Raji (cell line): Measurements from ENCODE around the gene GALC.
A peak's percentile ranks its signal among the peaks of the same experiment; 100 is the strongest.

ENCODE experiments used
- POLR2A ChIP-seq: IDR thresholded peaks from 2 replicates; pipeline ENCODE4 v1.6.1; 2011; ENCODE audit warnings: low read depth, low read length, control low read depth; ENCODE audit not compliant: insufficient read depth

Gene GALC

GRCh38 chr14:88012495-88012894 is 19.5 kb upstream of the GALC start:
- TF ChIP-seq POLR2A = no peak

GRCh38 chr14:88010331-88010730 is 17.3 kb upstream of the GALC start:
- no peak for TF ChIP-seq POLR2A

GRCh38 chr14:88009486-88009885 is 16.5 kb upstream of the GALC start:
- no peak for TF ChIP-seq POLR2A

- TF ChIP-seq POLR2A = no peak
Observed at GRCh38 chr14:88008039-88008742, 15.2 kb upstream of the GALC start.

GRCh38 chr14:88007608-88008007 is 14.6 kb upstream of the GALC start:
- no peak for TF ChIP-seq POLR2A

- 0 out of 2 replicates have a peak, but pooled peaks have one; percentile 31 for TF ChIP-seq POLR2A
Observed at GRCh38 chr14:88005978-88006851, 13.2 kb upstream of the GALC start.

GRCh38 chr14:88005050-88005481 is 12.1 kb upstream of the GALC start, which contains the start of gene GPR65:
Gene GPR65 (plus strand): TSS chr14:88005135. CDS start chr14:88010848, 5,713 bp downstream.
- TF ChIP-seq POLR2A = peak; percentile 56

GRCh38 chr14:88004506-88005036 is 11.6 kb upstream of the GALC start:
- TF ChIP-seq POLR2A = no peak

- TF ChIP-seq POLR2A = no peak
Observed at GRCh38 chr14:88003425-88003824, 10.4 kb upstream of the GALC start.

- no peak for TF ChIP-seq POLR2A
Observed at GRCh38 chr14:88002421-88003075, 9.6 kb upstream of the GALC start.

- no peak for TF ChIP-seq POLR2A
Observed at GRCh38 chr14:87999277-87999676, 6.3 kb upstream of the GALC start.

GRCh38 chr14:87998482-87998881 is 5.5 kb upstream of the GALC start:
- no peak for TF ChIP-seq POLR2A

- TF ChIP-seq POLR2A = no peak
Observed at GRCh38 chr14:87996291-87996592, 3.3 kb upstream of the GALC start.

GRCh38 chr14:87995500-87996290 is 2.7 kb upstream of the GALC start:
- no peak for TF ChIP-seq POLR2A

- TF ChIP-seq POLR2A = no peak
Observed at GRCh38 chr14:87994974-87995373, 2.0 kb upstream of the GALC start.
